ENCODE measurements around the gene NELL2.

GRCh38 chr12:44592626-44593025 is 283.5 kb downstream of the NELL2 start:
- TF ChIP-seq POLR2AphosphoS2 (conservative IDR thresholded peaks at IDR 0.05; ENCODE audit: low read length) (no peak), CTCF (IDR thresholded peaks at IDR 0.05) (no peak), EHMT2 (IDR thresholded peaks at IDR 0.05; ENCODE audit: low read depth) (no peak), POLR2A (IDR thresholded peaks at IDR 0.05; ENCODE audit: low read length) (no peak), HDAC2 (IDR thresholded peaks at IDR 0.05) (no peak)

Measured in A549 (cell line).